Erythroblast (primary cell): Measurements from ENCODE around the gene PPIP5K2.
A peak's percentile ranks its signal among the peaks of the same experiment; 100 is the strongest.

Experiments
- DNase-seq, 2 experiments: peaks; one replicate each; lab custom pipeline; 2025; lab: John Stamatoyannopoulos, UW
- GATA1 ChIP-seq: IDR thresholded peaks from 2 replicates; pipeline ENCODE4 v1.6.1; 2011; ENCODE audit warnings: low read depth, mild to moderate bottlenecking, control low read depth, low read length, moderate library complexity
- POLR2A ChIP-seq: IDR thresholded peaks from 2 replicates; pipeline ENCODE4 v1.6.1; 2011; ENCODE audit warnings: mild to moderate bottlenecking, low read length

Gene PPIP5K2

DNA sequence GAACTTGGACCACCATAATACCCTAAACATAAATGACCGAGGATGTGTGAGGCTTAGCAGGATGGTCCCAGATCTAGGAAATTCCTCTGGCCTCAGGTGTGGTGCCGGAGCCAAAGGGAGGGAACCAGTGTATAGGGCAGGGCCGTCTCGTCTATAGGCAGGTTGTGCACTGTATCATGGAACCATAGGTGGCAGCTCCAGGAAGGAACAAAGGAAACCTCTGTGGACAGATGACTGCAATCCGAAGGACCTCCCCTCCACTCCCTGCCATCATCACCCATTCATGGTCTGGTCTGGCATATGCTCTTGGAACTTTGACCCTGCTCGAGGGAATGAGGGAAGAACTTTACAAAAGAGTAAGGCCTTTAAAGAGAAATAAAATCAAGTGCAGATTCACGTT, 135.6 kb downstream of the PPIP5K2 start:
- TF ChIP-seq POLR2A = no peak
- TF ChIP-seq GATA1 = no peak
- DNase-seq = no peak

DNA sequence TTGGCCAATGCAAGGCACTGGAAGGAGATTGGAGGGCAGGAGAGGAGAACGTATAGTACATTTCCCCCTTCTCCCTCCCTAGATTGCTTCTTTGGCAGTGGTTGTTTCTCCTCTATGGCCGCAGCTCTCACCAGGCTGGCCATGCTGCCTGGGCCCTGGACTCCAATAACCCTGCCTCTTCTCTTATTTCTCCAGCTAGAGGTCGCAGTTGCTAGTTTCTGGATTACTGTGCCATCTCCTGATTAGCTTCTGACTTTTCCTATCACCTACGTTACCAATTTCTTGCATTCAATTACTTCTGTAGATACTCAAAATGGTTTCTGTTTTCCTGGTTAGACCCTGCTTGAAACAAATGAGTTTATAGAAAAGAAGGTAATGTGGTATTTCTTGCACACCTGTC, 136.1 kb downstream of the PPIP5K2 start:
- TF ChIP-seq GATA1 (no peak), POLR2A (no peak)
- DNase-seq = no peak

DNA sequence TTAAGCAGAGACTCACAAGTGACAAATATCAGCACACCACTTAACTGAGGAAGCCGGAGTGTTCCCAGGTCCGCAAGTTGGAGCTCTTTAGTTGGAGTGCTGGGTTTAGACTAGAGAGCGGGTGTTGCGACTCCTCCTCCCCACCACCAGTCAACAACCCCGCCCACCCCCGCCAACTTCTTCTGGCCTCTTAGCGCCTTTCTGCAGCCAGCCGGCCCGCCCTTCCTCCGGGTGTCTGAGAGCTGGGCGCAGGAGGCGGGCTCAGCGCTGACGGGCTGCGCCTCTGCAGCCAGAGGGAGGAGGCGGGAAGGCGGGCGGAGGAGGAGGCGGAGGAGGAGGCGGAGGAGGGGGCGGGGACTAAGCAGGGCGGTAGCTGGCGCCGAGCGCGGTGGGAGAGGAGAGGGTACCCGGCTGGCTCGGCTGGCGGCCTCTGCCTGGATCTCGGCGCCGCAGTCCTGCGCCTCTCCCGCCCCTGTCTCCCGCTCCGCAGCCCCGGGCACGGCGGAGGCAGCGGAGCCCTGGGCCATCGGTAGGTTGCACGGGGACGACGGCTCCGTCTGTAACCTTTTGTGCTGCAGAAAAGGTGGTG, 138.4 kb downstream of the PPIP5K2 start, which contains the start of gene MACIR:
Gene MACIR, plus strand, starts transcription at position 396 of the 589 bp plus-strand sequence. CDS start 17,157 bp downstream, outside the sequence.
- DNase-seq = peak; percentile 98 to 99
- TF ChIP-seq POLR2A (peak; percentile 84), GATA1 (no peak)

DNA sequence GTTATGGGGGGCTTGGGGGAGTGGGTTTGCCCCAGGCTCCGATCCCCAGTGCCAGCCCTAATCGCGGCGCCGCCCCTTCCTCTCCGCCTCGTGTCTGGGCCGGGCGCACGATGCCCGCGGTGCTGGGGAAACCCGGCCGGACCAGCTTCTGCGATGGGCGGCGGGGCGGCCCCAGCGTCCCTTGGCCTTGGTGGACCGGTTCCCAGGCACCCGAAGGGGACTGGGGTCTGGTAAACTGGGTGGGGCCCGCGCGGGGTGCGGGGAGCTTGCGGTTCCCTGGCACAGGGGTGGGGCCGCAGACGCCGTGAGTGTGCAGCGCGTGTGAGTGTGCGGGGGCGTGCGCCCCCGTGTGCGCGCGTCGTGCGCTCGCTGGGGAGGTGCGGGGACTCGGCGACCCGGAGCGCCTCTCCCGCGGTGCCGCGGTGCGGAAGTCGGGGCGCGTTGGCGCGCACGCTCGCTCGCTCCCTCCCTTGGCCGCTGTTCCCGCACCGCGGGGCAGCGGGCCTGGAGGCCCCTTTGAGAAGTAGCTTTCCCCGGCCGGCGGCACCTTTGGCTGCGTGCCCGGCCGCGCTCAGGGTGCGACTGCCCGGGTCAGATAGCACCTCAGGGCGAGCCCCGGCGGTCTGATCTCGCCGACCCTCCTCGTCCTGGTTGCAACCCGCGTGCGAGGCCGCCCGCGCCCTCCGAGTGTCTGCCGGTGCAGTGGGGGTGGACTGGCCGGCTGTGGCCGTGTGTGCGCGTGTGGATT, 139.0 kb downstream of the PPIP5K2 start:
- peak; percentile 64 for TF ChIP-seq POLR2A
- no peak for TF ChIP-seq GATA1
- peak; percentile 94 to 95 for DNase-seq

DNA sequence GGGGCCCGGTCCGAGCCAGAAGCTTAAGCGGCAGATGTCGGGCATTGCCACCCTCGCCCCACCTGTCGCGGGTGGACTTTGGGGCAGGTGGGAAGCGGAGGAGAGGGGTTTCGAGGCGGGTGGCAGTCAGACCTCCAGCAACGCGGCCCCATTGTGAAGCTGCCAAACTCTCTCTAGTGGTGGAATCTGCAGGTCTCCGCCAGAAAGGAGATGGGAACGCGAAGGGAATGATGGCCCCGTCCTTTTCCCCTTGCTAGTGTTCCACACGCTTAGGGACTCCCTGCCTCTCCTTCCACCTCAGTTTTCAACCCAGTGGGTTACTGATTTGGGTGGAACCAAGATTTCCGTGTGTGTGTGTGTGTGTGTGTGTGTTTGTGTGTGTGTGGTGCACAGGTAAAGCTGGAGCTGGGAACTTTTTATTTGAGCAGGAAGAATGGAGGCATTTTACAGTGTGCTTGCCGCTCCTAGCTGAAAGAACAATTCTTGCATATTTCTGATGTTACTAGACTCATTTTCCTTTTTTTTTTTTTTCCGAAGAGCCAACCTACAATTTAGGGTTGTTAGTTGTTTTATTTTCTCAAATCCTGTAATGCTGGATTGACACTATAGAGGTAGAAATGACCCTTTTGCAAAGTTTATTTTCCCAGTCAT, 139.7 kb downstream of the PPIP5K2 start:
- no peak for DNase-seq
- no peak for TF ChIP-seq POLR2A
- TF ChIP-seq GATA1 = no peak

DNA sequence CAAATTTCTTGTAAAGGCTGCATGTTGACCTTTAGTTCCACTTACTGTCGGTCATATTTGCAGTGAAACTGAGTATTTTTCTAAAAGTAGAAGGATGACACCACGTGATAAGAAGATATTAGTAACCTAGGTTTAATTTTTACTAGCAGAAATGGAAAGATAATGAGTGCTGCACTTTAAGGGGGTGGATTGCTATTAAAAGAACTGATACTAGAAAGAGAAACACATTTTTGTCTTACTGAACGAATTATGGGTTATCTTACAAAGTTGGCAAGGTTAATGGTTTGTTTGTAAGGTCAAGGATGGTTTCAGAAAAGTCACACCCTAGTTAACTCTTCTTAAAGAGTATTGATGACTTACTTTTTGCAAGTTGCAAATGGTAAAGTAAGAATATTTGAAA, 140.8 kb downstream of the PPIP5K2 start:
- TF ChIP-seq GATA1 (no peak), POLR2A (no peak)
- peak; percentile 58 to 59 for DNase-seq
